DMS79 treated with DMSO at 0.1 percent for 48 hours (cell line): ENCODE data around the gene RASAL3.

Experiments
- DNase-seq: peaks from one replicate; lab custom pipeline; 2025; lab: John Stamatoyannopoulos, UW

Gene RASAL3

GRCh38 chr19:15449620-15450527 lies 14.5 kb downstream of the RASAL3 start, which contains the start of gene WIZ:
WIZ (minus strand) TSS chr19:15449956; CDS start chr19:15448307, 1,649 bp downstream.
- DNase-seq: peak; percentile 60

GRCh38 chr19:15448778-15449619 lies 15.3 kb downstream of the RASAL3 start:
- DNase-seq: no peak

GRCh38 chr19:15448044-15448777 lies 16.1 kb downstream of the RASAL3 start:
- DNase-seq: no peak

GRCh38 chr19:15447057-15447456 lies 17.3 kb downstream of the RASAL3 start:
- no peak for DNase-seq

- no peak for DNase-seq
Measured at GRCh38 chr19:15445807-15446376, 18.5 kb downstream of the RASAL3 start.

GRCh38 chr19:15445227-15445605 lies 19.1 kb downstream of the RASAL3 start:
- no peak for DNase-seq

GRCh38 chr19:15444505-15445226 lies 19.7 kb downstream of the RASAL3 start:
- no peak for DNase-seq

GRCh38 chr19:15443838-15444237 lies 20.5 kb downstream of the RASAL3 start:
- DNase-seq: no peak

GRCh38 chr19:15443325-15443724 lies 21.0 kb downstream of the RASAL3 start:
- no peak for DNase-seq

- no peak for DNase-seq
Measured at GRCh38 chr19:15442142-15442920, 22.0 kb downstream of the RASAL3 start.

- DNase-seq: no peak
Measured at GRCh38 chr19:15441317-15441716, 23.0 kb downstream of the RASAL3 start.

- DNase-seq: no peak
Measured at GRCh38 chr19:15439821-15440641, 24.3 kb downstream of the RASAL3 start.

GRCh38 chr19:15439078-15439799 lies 25.1 kb downstream of the RASAL3 start:
- DNase-seq: no peak

- DNase-seq: no peak
Measured at GRCh38 chr19:15438577-15438976, 25.8 kb downstream of the RASAL3 start.

GRCh38 chr19:15438124-15438496 lies 26.2 kb downstream of the RASAL3 start:
- no peak for DNase-seq

GRCh38 chr19:15437355-15438123 lies 26.8 kb downstream of the RASAL3 start:
- DNase-seq: no peak

GRCh38 chr19:15436826-15437110 lies 27.6 kb downstream of the RASAL3 start:
- DNase-seq: no peak
